ENCODE results near the gene TBX10. TPM values are rescaled to one million over a fixed set of nuclear protein-coding genes. Genes with fewer than 3 reads are reported as not detected.

The TBX10 gene
- total RNA-seq, 1 donor from 2014 or later, result not detected

DNA sequence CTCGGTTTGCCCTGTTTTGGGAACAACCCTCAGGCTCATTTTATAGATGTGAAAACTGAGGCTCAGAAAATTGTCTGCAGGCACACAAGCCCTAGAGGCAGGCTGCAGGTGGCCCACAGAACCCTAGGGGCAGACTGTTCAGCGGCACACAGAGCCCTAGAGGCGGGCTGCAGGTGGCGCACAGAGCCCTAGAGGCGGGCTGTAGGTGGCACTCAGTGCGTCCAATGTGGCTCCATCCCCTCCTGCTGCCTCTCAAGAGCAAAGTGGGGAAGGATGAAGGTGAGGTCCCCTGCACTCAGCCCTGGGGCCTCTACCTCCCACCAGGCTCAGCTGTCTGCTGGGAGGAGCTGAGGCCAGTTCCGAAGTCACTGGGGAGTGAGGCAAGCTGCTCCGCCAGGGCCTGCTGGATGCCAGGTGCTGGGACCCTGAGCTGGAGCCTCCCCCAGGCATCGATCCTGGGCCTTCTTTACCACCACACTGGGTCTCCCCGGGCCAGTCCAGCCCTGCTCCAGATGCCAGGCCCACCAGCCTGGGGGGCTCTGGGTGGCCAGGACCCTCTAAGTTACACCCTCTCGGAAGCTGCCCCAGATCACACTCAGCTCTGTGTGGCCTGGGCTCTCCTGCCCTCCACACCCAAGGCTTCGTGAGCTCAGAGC lies 8.7 kb upstream of the TBX10 start:
- DNase-seq (ENCODE audit: low spot score, unreplicated experiment), result no peak
- Mint-ChIP-seq H3K9me3 (ENCODE audit: low read depth) (peaks cover 4% of the 10 kb centered on the region), H3K27ac (no peak overlapping the region), H3K27me3 (no peaks in the 10 kb centered on the region), H3K4me3 (ENCODE audit: low read depth) (no peak overlapping the region), H3K4me1 (ENCODE audit: low read depth) (peaks cover 14% of the 10 kb centered on the region), H3K36me3 (ENCODE audit: insufficient read depth) (no peaks in the 10 kb centered on the region)
- TF ChIP-seq, protein P1, sequence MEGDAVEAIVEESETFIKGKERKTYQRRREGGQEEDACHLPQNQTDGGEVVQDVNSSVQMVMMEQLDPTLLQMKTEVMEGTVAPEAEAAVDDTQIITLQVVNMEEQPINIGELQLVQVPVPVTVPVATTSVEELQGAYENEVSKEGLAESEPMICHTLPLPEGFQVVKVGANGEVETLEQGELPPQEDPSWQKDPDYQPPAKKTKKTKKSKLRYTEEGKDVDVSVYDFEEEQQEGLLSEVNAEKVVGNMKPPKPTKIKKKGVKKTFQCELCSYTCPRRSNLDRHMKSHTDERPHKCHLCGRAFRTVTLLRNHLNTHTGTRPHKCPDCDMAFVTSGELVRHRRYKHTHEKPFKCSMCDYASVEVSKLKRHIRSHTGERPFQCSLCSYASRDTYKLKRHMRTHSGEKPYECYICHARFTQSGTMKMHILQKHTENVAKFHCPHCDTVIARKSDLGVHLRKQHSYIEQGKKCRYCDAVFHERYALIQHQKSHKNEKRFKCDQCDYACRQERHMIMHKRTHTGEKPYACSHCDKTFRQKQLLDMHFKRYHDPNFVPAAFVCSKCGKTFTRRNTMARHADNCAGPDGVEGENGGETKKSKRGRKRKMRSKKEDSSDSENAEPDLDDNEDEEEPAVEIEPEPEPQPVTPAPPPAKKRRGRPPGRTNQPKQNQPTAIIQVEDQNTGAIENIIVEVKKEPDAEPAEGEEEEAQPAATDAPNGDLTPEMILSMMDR (IDR thresholded peaks at IDR 0.05; ENCODE audit: unreplicated experiment), result peak; percentile 58

DNA sequence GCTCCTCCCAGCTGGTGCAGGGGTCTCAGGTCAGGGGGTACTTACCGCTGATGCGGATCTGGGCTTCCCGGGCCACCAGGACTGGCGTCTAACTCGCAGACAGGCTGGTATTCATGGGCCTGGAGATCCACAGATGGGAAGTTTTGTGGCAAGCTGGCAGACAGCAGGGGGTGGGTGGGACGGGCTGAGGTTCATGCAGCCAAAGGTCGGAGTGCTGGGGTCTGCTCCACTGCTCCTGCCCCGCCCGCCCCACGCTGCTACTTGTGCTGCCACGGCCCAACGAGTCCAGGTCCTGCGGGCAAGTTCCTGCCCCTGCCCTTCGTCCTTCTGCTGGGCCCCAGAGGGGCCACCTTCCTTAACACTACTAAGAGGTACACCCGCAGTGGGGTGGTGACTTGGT lies 7.9 kb upstream of the TBX10 start:
- no peak overlapping the region for H3K27ac Mint-ChIP-seq
- H3K27me3 Mint-ChIP-seq, result no peaks in the 10 kb centered on the region
- no peaks in the 10 kb centered on the region for H3K36me3 Mint-ChIP-seq (ENCODE audit: insufficient read depth)
- TF ChIP-seq, protein P1 (IDR thresholded peaks at IDR 0.05; ENCODE audit: unreplicated experiment), result no peak
- no peak overlapping the region for H3K4me3 Mint-ChIP-seq (ENCODE audit: low read depth)
- H3K9me3 Mint-ChIP-seq (ENCODE audit: low read depth), result peaks cover 1% of the 10 kb centered on the region
- DNase-seq (ENCODE audit: low spot score, unreplicated experiment), result no peak
- H3K4me1 Mint-ChIP-seq (ENCODE audit: low read depth), result peaks cover 10% of the 10 kb centered on the region

DNA sequence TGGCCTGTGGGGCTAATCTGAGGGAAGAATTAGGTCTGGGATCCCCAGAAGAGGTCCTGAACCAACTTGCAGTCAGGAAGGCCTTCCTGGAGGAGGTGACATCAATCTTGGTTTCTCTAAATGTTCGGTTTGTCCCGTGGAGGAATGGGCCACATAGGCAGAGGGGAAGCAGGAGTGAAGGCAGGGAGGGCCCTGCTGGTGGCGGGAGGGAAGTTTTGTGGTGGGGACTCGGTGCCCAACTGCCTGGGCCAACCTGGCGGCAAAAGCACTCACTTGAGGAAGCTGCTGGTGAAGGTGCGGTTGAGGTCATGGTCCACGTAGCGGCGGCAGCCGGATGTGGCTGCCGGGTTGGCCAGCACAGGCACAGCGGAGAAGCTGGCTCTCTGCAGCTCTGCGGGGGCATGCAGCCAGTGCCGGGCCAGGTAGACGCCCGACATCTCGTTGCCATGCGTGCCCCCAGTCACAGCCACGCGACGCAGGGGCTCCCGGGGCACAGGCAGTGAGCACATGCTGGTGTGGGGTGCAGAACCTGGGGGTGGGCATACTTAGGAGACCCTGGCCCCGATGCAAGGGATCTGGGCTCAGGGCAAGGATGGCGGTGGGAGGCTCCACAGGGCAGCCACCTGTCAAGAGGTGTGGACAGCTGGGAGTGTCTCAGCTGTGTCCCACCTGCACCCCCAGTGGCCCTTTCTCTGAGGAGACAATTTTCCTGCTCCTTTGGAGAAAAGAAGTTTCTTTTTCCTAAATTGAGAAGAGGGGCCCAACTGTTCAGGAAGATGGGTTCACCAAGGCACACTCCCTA lies 7.2 kb upstream of the TBX10 start:
- no peaks in the 10 kb centered on the region for H3K36me3 Mint-ChIP-seq (ENCODE audit: insufficient read depth)
- no peak overlapping the region for H3K4me3 Mint-ChIP-seq (ENCODE audit: low read depth)
- no peak for DNase-seq (ENCODE audit: low spot score, unreplicated experiment)
- peak overlapping the region; percentile 71 for H3K27ac Mint-ChIP-seq
- peaks cover 6% of the 10 kb centered on the region for H3K4me1 Mint-ChIP-seq (ENCODE audit: low read depth)
- H3K9me3 Mint-ChIP-seq (ENCODE audit: low read depth), result no peaks in the 10 kb centered on the region
- TF ChIP-seq, protein P1 (IDR thresholded peaks at IDR 0.05; ENCODE audit: unreplicated experiment), result no peak
- no peaks in the 10 kb centered on the region for H3K27me3 Mint-ChIP-seq

DNA sequence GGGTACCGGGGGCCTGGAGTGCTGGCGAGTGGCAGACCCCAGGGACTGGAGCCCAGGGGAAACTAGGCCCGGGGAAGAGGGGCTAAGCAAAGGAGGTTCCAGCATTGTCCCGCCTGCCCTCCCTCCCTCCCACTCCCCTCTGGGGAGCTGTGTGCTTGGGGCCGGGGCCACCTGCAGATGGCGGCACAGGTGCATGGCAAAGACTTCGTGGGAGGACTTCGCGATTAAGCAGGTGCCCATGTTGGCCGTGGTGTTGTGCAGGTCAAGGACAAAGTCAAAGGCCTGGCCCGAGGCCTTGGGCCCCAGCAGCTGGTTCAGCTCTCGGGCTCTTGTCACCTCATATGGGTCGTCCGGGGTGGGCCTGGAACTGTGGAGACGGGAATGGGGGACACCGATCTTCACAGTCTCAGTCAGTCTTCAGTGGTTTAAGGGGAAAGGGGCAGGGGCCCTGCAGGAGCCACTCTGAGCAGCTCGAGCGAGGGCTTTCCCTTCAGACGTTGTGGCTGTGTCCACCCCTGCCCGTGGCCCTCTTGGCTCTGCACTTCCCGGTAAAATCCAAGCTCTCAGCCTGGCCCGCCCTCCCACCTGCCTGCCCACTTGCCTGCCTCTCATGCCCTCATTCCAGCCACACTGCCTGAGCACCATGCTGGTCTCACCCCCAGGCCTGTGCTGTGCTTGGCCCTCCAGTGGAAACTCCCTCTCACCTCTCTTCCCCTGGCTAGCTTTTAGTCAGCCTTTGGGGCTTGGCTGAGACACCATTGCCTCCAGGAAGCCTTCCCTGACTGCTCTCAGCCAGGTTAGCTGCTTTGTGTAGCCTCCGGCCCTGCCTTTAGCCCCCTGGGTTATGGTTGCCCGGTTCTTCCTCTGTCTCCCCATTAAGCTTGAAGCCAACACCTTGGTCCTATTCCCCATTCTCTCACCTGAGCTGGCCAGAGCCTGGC lies 6.2 kb upstream of the TBX10 start:
- Mint-ChIP-seq H3K4me3 (ENCODE audit: low read depth) (no peak overlapping the region), H3K9me3 (ENCODE audit: low read depth) (no peaks in the 10 kb centered on the region), H3K4me1 (ENCODE audit: low read depth) (peaks cover 6% of the 10 kb centered on the region), H3K36me3 (ENCODE audit: insufficient read depth) (no peaks in the 10 kb centered on the region), H3K27me3 (no peaks in the 10 kb centered on the region), H3K27ac (no peak overlapping the region)
- DNase-seq (ENCODE audit: low spot score, unreplicated experiment), result no peak
- TF ChIP-seq, protein P1 (IDR thresholded peaks at IDR 0.05; ENCODE audit: unreplicated experiment), result no peak
